NCI-H510A (cell line): ENCODE measurements around the gene NOXA1.

Experiments
- DNase-seq: peaks from one replicate; lab custom pipeline; 2025; lab: John Stamatoyannopoulos, UW

Gene NOXA1

DNA sequence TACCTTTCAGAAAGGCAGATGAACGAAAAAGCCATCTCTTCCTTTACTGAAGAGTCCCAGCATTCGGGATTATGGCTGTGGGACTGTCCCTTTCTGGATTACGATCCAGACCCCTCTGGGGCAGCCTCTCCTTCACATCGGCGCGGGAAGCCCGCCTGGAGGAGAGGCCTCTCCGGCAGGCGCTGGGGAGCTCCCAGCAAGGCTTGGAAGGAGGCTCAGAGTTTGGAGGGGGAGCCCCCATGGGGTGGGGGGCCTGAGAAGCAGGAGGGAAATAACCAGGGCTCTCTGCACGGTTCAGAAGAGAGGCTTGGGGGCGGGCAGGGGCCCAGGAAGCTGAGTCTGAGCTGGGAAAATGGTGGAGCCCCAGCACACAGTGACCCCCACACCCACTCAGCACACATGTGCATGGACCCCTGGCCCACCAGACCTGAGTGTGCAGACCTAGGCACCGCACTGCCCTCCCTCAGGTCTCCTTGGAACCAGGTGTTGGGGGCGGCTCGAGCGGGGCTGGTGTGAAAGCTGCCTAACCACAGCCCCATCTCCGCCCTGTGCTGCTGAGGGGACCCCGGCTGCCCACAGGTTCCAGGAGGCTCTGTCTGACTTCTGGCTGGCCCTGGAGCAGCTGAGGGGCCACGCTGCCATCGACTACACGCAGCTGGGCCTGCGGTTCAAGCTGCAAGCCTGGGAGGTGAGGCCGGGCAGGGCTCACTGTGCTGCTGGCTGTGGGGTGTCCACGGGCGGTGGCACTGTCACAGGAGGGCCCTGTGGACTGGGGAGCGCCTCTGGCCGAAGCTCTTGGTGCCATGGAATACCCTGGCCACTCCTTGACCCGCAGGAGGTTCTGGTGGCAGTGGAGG lies 4.5 kb downstream of the NOXA1 start:
- DNase-seq: no peak

DNA sequence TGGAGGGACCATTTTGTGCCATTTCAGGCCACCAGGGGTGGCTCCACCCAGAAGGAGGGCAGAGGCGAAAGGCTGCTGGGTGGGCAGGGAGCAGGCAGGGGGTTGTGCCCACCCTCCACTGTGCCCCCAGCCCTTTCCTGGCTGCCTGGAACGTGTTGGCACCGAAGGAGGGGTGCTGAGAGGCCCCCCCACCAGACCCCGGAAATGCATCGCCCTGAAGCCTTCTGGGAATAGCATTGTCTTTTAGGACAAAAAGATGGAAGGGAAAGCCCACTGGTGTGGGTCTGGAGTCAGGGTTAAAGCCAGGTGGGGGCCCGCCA lies 5.1 kb downstream of the NOXA1 start:
- DNase-seq: no peak

- DNase-seq: no peak
These were observed 5.8 kb downstream of the NOXA1 start for GRCh38 chr9:137428841-137429545.

DNA sequence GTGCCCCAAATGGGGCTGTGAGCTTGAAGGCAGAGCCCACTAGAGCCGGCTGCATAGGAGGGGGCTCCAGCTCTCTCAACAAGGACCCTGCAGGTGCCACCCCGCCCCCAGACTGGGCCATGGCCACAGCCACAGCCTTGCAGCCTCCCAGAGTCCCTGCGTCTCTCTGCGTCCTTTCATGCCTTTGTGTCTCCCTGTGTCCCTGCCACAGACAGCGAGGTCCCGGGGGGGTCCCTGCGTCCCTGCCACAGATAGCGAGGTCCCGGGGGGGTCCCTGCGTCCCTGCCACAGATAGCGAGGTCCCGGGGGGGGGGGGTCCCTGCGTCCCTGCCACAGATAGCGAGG lies 6.3 kb downstream of the NOXA1 start:
- no peak for DNase-seq

DNA sequence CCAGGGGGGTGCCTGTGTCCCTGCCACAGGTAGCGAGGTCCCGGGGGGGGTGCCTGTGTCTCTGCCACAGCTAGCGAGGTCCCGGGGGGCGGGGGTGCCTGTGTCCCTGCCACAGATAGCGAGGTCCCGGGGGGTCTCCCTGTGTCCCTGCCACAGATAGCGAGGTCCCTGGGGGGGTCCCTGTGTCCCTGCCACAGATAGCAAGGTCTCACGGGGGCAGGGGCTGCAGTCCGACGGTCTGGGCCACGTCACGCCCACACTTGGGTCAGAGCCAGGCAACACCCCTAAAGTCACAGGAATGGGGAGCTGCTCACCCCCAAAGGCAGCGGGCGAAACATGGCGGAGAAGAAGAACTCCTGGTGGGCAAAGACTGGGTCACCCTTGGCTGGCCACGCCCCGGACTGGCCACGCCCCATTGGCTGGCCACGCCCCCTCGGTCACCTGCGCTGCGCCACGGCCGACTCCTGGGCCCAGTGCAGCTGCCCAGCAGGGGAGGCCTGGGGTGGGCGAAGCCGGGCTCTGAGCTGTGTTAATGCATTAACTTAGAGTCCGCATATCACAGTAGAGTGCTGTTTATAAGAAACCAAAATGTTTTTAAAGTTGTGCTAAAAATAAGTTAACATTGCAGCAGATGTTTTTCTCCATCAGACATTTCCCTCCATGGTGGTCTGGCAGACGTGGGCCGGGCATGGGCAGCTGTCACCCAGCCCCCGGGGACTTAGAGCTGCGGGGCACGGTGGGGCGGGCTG lies 7.0 kb downstream of the NOXA1 start:
- no peak for DNase-seq

DNA sequence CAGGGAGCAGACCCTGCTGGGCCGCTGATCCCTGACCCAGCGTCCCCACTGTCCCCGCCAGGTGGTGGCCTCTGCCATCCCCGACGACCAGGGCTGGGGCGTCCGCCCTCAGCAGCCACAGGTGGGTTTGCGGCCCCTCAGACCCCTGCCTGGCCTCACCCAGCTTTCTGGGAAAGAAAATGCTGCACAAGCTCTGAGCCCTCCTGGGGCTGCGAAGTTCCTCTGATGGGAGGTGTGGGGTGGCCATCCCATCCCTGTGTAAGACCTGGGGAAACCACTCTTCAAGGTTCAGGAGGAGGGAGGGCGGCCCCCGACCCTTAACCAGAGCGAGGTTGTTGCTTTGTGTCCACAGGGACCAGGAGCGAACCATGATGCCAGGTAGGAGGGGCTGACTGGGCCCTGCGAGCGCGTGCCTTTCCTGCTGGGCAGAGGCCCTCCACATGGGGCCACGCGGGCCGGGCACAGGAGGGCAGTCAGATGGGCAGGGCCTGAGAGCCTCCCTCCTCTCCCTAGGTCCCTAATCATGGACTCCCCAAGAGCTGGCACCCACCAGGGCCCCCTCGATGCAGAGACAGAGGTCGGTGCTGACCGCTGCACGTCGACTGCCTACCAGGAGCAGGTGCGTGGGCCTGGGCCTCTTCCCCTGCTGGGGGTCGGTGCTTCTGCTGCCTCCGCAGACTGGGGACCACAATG lies 7.7 kb downstream of the NOXA1 start:
- DNase-seq: no peak

DNA sequence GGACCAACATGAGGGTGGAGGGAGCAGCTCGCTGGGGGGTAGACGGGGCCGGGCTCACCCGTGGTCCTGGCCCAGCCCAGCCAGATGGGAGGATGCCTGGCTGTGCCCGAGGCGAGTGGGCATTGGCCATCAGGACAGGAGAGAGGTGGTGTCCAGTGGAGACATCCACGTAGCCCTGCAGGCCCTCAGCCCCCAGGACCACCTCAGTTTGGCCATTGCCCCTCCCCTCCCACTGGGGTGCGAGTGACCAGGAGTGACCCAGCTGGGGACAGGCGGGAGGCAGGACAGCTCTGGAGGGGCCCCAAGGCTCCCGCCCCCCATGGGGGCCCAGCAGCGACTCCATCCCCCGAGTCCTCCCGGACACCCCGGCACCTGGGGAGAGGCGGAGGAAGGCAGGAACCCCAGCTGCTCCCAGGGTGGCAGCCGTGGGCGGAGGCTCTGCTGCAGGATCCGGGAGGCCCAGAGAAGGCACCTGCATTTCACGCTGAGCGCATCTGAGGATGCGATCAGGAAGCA lies 8.3 kb downstream of the NOXA1 start:
- DNase-seq: no peak

GRCh38 chr9:137432687-137433348 lies 9.6 kb downstream of the NOXA1 start:
- no peak for DNase-seq

DNA sequence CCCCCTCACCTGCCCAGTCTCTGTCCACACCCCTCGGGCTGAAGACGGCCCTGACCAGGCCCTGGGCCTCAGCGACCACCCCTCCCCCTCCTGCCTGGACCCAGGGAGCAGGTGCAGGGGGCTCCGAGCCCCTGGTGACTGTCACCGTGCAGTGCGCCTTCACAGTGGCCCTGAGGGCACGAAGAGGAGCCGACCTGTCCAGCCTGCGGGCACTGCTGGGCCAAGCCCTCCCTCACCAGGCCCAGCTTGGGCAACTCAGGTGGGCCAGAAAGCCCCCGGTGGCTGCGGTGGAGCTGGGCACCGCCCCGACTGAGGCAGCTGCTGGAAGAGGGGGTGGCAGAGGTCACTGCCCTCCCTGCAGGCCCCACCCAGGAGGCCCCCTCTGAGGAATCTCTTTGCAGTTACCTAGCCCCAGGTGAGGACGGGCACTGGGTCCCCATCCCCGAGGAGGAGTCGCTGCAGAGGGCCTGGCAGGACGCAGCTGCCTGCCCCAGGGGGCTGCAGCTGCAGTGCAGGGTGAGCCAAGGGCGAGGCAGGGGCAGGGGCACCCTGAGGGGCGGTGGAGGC lies 10.2 kb downstream of the NOXA1 start:
- DNase-seq: no peak

DNA sequence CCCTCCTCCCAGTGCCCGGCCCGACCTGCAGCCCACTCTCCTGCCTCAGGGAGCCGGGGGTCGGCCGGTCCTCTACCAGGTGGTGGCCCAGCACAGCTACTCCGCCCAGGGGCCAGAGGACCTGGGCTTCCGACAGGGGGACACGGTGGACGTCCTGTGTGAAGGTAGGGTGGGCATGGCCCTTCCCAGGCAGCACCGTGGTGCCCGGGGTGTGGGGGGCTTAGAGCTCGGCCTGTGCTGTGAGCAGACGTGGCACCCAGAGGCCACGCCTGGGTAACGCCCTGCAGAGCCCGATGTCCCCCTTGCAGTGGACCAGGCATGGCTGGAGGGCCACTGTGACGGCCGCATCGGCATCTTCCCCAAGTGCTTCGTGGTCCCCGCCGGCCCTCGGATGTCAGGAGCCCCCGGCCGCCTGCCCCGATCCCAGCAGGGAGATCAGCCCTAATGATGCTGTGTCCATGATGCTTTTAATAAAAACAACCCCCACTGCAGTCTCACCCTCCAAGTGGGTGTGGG lies 10.8 kb downstream of the NOXA1 start:
- no peak for DNase-seq

GRCh38 chr9:137434498-137435380 lies 11.5 kb downstream of the NOXA1 start:
- DNase-seq: no peak

GRCh38 chr9:137435381-137435891 lies 12.2 kb downstream of the NOXA1 start:
- DNase-seq: no peak

DNA sequence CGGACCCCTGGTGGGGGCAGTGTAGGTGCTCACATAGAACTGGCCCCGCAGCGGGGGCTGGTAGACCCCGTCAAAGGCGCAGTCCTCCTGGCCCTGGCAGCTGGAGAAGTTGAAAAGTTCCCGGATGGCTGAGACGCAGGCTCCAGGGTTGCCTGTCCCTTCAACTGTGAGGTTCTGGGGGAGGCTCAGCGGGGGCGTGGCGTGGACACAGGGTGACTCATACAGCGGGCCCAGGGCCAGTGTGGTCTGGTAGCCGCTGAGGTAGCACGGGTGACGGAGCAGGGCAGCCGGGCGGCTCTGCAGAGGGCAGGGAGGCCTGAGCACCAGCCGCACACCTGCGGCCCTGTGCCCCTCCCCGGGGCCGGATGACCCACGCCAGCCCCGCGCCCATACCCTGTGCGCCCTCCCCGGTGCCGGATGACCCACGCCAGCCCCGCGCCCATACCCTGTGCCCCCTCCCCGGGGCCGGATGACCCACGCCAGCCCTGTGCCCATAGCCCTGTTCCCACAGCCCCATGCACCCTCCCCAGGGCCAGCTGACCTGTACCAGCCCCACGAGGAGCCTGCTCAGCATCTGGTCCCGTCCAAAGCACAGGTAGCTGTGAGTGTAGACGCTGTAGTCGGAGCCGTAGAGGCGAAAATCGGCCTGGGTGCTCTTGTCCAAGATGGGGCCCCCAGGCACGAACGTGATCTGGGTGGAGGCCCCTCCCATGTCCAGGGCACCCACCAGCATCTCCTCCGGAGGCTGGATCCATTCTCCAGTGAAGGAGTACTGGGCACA lies 13.0 kb downstream of the NOXA1 start:
- no peak for DNase-seq

DNA sequence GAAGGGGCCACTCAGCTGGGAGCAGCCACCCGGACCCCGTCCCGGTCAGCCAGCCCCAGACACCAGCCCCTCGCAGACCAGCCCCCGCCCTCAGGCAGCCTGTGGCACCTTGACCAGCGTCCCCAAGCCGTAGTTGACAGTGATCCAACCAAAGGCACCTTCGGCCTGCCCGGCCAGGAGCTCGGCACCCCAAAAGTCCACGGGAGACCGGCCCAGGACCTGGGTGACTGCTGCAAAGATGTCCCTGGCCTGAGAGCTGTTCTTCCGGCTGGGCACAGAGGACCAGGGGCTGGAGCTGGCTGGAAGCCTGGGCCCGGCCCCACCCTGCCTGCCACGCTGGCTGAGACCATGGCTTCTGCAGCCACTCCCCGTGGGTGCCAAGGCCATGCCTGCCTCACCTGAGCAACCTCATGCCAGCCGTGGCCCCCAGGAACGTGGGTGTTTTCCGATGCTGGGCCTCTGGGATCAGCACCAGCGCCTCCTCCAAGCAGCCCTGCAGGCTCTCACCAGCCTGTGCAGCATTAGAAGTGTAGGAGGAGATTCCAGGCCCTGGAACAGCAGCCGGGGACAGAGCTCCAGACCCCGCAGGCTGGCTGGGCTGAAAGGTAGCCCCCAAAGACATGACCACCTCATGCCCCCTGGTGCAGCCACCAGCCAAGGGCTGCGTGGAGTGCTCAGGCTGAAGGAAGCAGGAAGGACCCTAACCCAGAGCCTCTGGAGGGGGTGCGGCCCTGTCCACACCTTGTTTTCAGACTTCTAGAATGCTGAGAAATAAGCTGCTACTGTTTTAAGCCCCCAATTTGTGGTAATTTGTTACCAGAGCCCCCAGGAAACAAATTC lies 13.8 kb downstream of the NOXA1 start:
- no peak for DNase-seq

DNA sequence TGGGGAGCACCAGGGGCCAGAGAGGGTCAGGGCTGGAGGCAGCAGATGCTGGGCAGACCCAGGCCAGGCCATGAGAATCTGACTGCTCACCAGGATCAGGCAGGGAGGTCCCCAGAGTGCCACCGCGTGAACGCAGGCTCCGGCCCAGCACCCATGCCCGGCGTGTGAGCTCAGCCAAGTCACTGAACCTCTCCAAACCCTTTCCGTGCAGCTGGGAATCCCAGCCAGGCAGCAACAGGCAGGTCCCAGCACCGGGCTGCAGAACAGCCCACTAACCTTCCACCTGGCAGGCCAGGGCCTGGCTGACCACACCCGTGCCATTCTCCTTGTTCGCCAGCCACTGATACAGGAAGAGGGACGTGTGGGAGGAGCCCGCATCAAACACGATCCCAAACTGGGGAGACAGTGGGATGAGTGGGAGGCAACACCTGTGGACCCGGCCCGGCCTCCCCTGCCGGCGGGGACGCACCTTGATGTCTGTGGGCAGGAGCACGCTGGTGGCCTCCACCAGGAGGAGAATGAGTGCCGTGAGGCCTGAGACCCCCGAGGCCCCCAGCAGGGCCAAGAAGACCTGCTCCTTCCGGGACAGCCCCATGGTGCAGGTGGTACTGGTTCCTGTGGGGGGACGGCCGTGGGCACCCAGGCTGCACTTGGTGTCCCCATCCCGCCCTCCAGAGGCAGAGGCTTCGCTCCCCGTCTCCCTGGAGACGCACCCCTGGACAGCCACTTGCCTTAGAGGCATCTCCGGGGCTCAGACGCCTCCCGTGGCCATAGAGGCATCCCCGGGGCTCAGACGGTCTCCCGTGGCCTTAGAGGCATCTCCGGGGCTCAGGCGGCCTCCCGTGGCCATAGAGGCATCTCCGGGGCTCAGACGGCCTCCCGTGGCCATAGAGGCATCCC lies 14.7 kb downstream of the NOXA1 start:
- no peak for DNase-seq

- no peak for DNase-seq
These were observed 15.5 kb downstream of the NOXA1 start for GRCh38 chr9:137438591-137439157.
